GM12878 (cell line): Measurements from ENCODE around the gene ZC3H12D. TPM values are rescaled to one million over a fixed set of nuclear protein-coding genes. Genes with fewer than 3 reads are reported as not detected.

Experiments
- ATAC-seq: fragments of 200-7000 bp; cut with Tn5 transposase; 3 replicates; pipeline ENCODE4 v1.9.1; 2020; ENCODE audit warnings: mild to moderate bottlenecking, moderate library complexity
- BruUV-seq: library from RNA; stranded (reverse); fragments of 400-500 nt; replicated peaks from 2 replicates; lab custom pipeline; 2021; lab: Mats Ljungman, UMichigan
- CTCF ChIA-PET: fragments of 300-600 bp; sonication (Branson Sonifier 250); formaldehyde crosslinking; extraction: SDS; loops from one replicate; lab custom pipeline; 2021; ENCODE audit warnings: inconsistent platforms; lab: Yijun Ruan, JAX
- POLR2A ChIA-PET: fragments of 350-600 bp; formaldehyde crosslinking; extraction: SDS; loops from one replicate; lab custom pipeline; 2021; ENCODE audit warnings: inconsistent platforms; lab: Charles Lee
- RAD21 ChIA-PET: fragments of 300-600 bp; sonication (Branson Sonifier 250); formaldehyde crosslinking; loops from one replicate; lab custom pipeline; 2023; ENCODE audit warnings: antibody characterized with exemption; ENCODE audit not compliant: unreplicated experiment; lab: Charles Lee
- SMC1A ChIA-PET: fragments of 300-600 bp; sonication (Branson Sonifier 250); formaldehyde crosslinking; loops from one replicate; lab custom pipeline; 2023; ENCODE audit not compliant: unreplicated experiment, uncharacterized antibody; lab: Charles Lee
- DNase-seq: peaks from one replicate; pipeline ENCODE4 v3.0.0-alpha.2; 2011; ENCODE audit warnings: low read depth, low spot score
- FAIRE-seq: peaks from 3 replicates; lab custom pipeline; 2011; peaks lifted over from hg19 to GRCh38; lab: Jason Lieb, UNC
- H2AFZ ChIP-seq: 2 replicates; pipeline ENCODE4 v1.6.0; 2011; ENCODE audit warnings: low read depth, low read length, control low read depth; ENCODE audit not compliant: control insufficient read depth
- H3K27ac ChIP-seq: 2 replicates; pipeline ENCODE4 v1.5.1; 2011; ENCODE audit warnings: control low read depth; ENCODE audit not compliant: control insufficient read depth, insufficient read depth
- H3K27me3 ChIP-seq, 2 experiments: replicated peaks in 1 of 2; 2 replicates each; pipeline versions ENCODE4 v1.6.0 to v1.6.1; 2011; ENCODE audit warnings: low read length in 1 of 2; ENCODE audit not compliant: control insufficient read depth in 2 of 2, insufficient read depth in 2 of 2
- H3K36me3 ChIP-seq, 2 experiments: 2 replicates each; pipeline ENCODE4 v1.5.1; 2011; ENCODE audit warnings: low read length in 1 of 2; ENCODE audit not compliant: control insufficient read depth in 2 of 2, insufficient read depth in 2 of 2
- H3K4me1 ChIP-seq: 2 replicates; pipeline ENCODE4 v1.6.1; 2011; ENCODE audit warnings: mild to moderate bottlenecking, low read length, moderate library complexity, mixed read lengths; ENCODE audit not compliant: control insufficient read depth, insufficient read depth
- H3K4me2 ChIP-seq: 2 replicates; pipeline ENCODE4 v1.6.0; 2011; ENCODE audit warnings: control low read depth; ENCODE audit not compliant: control insufficient read depth, insufficient read depth
- H3K4me3 ChIP-seq: fragments of 200-600 bp; sonication (generic); 2 replicates; pipeline ENCODE4 v1.5.1; 2016
- H3K79me2 ChIP-seq: 2 replicates; pipeline ENCODE4 v1.6.0; 2011; ENCODE audit warnings: low read length; ENCODE audit not compliant: control insufficient read depth, insufficient read depth
- H3K9ac ChIP-seq: 2 replicates; pipeline ENCODE4 v1.8.0; 2011; ENCODE audit warnings: low read length, control low read depth, mixed read lengths; ENCODE audit not compliant: control insufficient read depth, insufficient read depth
- H3K9me3 ChIP-seq: replicated peaks from 3 replicates; pipeline ENCODE4 v1.5.1; 2011; ENCODE audit warnings: mild to moderate bottlenecking, low read length; ENCODE audit not compliant: control insufficient read depth, insufficient read depth
- H4K20me1 ChIP-seq: 2 replicates; pipeline ENCODE4 v1.6.0; 2011; ENCODE audit not compliant: control insufficient read depth, insufficient read depth
- ASH2L ChIP-seq: fragments of 300-600, 200-600 bp; sonication (generic); IDR thresholded peaks from 2 replicates; pipeline ENCODE4 v1.6.1; 2017; ENCODE audit warnings: low read depth, mild to moderate bottlenecking, borderline replicate concordance
- BHLHE40 ChIP-seq, 2 experiments: fragments of 450-650 bp in 1 of 2; IDR thresholded peaks; 2 replicates each; pipeline ENCODE4 v1.6.1; 2011 to 2017; ENCODE audit warnings: low read depth in 2 of 2, borderline replicate concordance in 1 of 2, improper control_type of control experiment in 1 of 2, low read length in 1 of 2, mild to moderate bottlenecking in 1 of 2
- EP300 ChIP-seq, 2 experiments: fragments of 150-350 bp in 1 of 2; IDR thresholded peaks; 2 replicates each; pipeline ENCODE4 v1.6.1; 2011 to 2012; ENCODE audit warnings: low read depth in 2 of 2, low read length in 2 of 2, borderline replicate concordance in 1 of 2, improper control_type of control experiment in 1 of 2, inconsistent platforms in 1 of 2; ENCODE audit not compliant: control insufficient read depth in 1 of 2
- HDAC2 ChIP-seq: fragments of 200-600 bp; sonication (generic); IDR thresholded peaks from 2 replicates; pipeline ENCODE4 v1.6.1; 2017
- KAT2A ChIP-seq: conservative IDR thresholded peaks from 2 replicates; pipeline ENCODE4 v1.6.1; 2011; ENCODE audit warnings: low read depth, low read length; ENCODE audit not compliant: control insufficient read depth
- PAX5 ChIP-seq: IDR thresholded peaks from 2 replicates; pipeline ENCODE4 v1.6.1; 2011; ENCODE audit warnings: low read depth, low read length, borderline replicate concordance
- PBX3 ChIP-seq: IDR thresholded peaks from 2 replicates; pipeline ENCODE4 v1.6.1; 2011; ENCODE audit warnings: mild to moderate bottlenecking, low read depth, low read length, moderate library complexity; ENCODE audit not compliant: insufficient replicate concordance
- POU2F2 ChIP-seq: IDR thresholded peaks from 3 replicates; pipeline ENCODE4 v1.6.1; 2011; ENCODE audit warnings: low read depth, mild to moderate bottlenecking, low read length, borderline replicate concordance
- RUNX3 ChIP-seq: IDR thresholded peaks from 2 replicates; pipeline ENCODE4 v1.6.1; 2012; ENCODE audit warnings: low read length, inconsistent platforms
- STAT3 ChIP-seq: IDR thresholded peaks from 2 replicates; pipeline ENCODE4 v1.6.1; 2011; ENCODE audit warnings: low read depth, low read length, improper control_type of control experiment
- TCF7 ChIP-seq: IDR thresholded peaks from 2 replicates; pipeline ENCODE4 v1.6.1; 2014; ENCODE audit warnings: antibody characterized with exemption, borderline replicate concordance
- WGBS: methylation state at CpG from one replicate; pipeline ENCODE4 v1.1.6; 2016; ENCODE audit warnings: low lambda C conversion rate; ENCODE audit not compliant: insufficient replicate concordance, insufficient coverage; ENCODE audit errors: missing lambda C conversion rate; 5-methylcytosine and 5-hydroxymethylcytosine counted together
- in situ Hi-C: fragments of 300-500 bp; cut with MboI; formaldehyde crosslinking; loops from 9 replicates; pipeline ENCODE4 v1.14.3; 2018; ENCODE audit warnings: mixed read lengths
- intact Hi-C: fragments of 100-400 bp; cut with micrococcal nuclease; formaldehyde crosslinking; loops from one replicate; pipeline ENCODE4 v1.14.2; 2022; ENCODE audit not compliant: unreplicated experiment
- polyA plus RNA-seq, 11 experiments: library from polyadenylated mRNA; depleted of rRNA in 4 of 11; unstranded in 6 of 11; stranded (reverse) in 5 of 11; fragments of >200 nt; fragmentation: Nextera tagmentation in 4 of 11; fragmentation: Illumina TruSeq in 1 of 11; extraction: Ambion mirVana in 4 of 11; extraction: Trizol in 1 of 11; gene quantifications; 1 replicate in 1 of 11; 2 replicates in 10 of 11; pipeline versions ENCODE4 v1.2.1 to v1.2.3, GENCODE V29; 2011 to 2016; ENCODE audit warnings: inconsistent platforms in 2 of 11, missing spikeins in 2 of 11, low read depth in 1 of 11
- total RNA-seq, 4 experiments: library from RNA; depleted of rRNA in 3 of 4; stranded (reverse); fragments of >200 nt in 3 of 4; fragmentation: Illumina TruSeq in 1 of 4; extraction: Trizol in 1 of 4; gene quantifications; 2 replicates each; pipeline versions ENCODE4 v1.2.1 to v1.2.3, GENCODE V29; 2013 to 2021

ZC3H12D gene
- total and polyA plus RNA-seq, 10 of the 15 experiments (the other 5 are each of a cell fraction or from before 2014, with no cell fraction given) = 1.4 to 29.7 (median 8.8) TPM

DNA sequence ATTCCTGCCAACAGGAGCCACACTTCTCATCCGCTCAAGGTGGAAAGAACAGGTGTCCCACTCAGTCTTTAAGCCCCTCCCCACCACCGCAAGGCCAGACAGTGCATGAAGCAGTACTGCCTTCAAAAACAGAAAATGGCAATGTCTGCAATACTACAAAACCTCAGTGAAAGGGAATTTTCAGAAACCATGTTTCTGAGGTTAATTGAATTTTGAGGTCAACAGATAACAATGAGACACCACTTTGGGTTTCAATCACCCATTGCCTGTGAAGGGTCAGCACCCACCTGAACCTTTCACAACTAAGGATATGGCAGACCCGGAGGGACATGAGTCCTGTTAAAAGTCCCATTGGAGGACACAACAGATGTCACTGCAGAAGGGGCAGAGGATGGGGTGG is 13.0 kb downstream of the ZC3H12D start (continued):
- TF ChIP-seq BHLHE40 (IDR thresholded peaks at IDR 0.05; ENCODE audit: borderline replicate concordance in 1 of 2, low read depth in 2 of 2, low read length in 1 of 2) (peak; percentile 67 to 70; a peak in 2 of 4 replicates), PBX3 (no peak), STAT3 (no peak), POU2F2 (0 out of 3 replicates have a peak, but pooled peaks have one; percentile 33), KAT2A (no peak), ASH2L (no peak), TCF7 (no peak), EP300 (IDR thresholded peaks at IDR 0.05; ENCODE audit: borderline replicate concordance in 1 of 2, control insufficient read depth in 1 of 2, low read depth in 2 of 2, low read length in 2 of 2) (peak; percentile 64 to 67; a peak in 3 of 4 replicates)

- H3K4me2 ChIP-seq = peak overlapping the region; percentile 78
- in situ Hi-C loops = no loop called here
- peaks cover 72% of the 10 kb centered on the region for H3K79me2 ChIP-seq
- intact Hi-C loops = no loop called here
- peak overlapping the region; percentile 29 for H3K27ac ChIP-seq
- peaks cover 85% of the 10 kb centered on the region for H3K4me1 ChIP-seq
- RAD21 ChIA-PET = no interaction called here
- no peak overlapping the region for H3K4me3 ChIP-seq
- TF ChIP-seq HDAC2 (no peak), PAX5 (peak; percentile 78; the same call in 1 of the 2 replicates), RUNX3 (peak; percentile 8; the same call in 1 of the 2 replicates)
- TF ChIP-seq, all 136 proteins: peak for 2
- Histone ChIP-seq H2AFZ (no peak overlapping the region), H3K27me3 (no peaks in the 10 kb centered on the region), H3K36me3 (peaks cover 14 to 17% of the 10 kb centered on the region in 2 experiments; a peak in 3 of 4 replicates), H4K20me1 (0 out of 2 replicates have a peak, but pooled peaks cover 6% of the 10 kb centered on the region), H3K9ac (no peak overlapping the region; the same call in 1 of the 2 replicates), H3K9me3 (no peaks in the 10 kb centered on the region)
- no TSS peak for BruUV-seq
- FAIRE-seq = no peak
- 2% methylated on average over 2 of the region's 2 CpGs for WGBS
- POLR2A ChIA-PET = interaction anchor here (0.5 to 0.9 kb wide), 2 partner anchors 13 to 24 kb away, joined by 4 to 5 read pairs; no protein-coding TSS in a partner anchor
- no peak for ATAC-seq
- CTCF ChIA-PET = no interaction called here
- DNase-seq = no peak
- SMC1A ChIA-PET = interaction anchor here (0.6 to 0.9 kb wide), 2 partner anchors 36 to 371 kb away, joined by 3 read pairs; no protein-coding TSS in a partner anchor
Measured at GRCh38 chr6:149470948-149471347, 13.9 kb downstream of the ZC3H12D start.
